Measurements from ENCODE around the gene SLC6A18. TPM values are rescaled to one million over a fixed set of nuclear protein-coding genes. Genes with fewer than 3 reads are reported as not detected.

Gene SLC6A18
- total RNA-seq, 1 donor from 2014 or later, result not detected

GRCh38 chr5:1202798-1203185 is 22.4 kb upstream of the SLC6A18 start:
- Histone ChIP-seq H3K27ac (no peak overlapping the region), H3K4me3 (no peak overlapping the region), H3K9me3 (no peaks in the 10 kb centered on the region), H3K4me1 (no peaks in the 10 kb centered on the region), H3K36me3 (no peaks in the 10 kb centered on the region), H3K27me3 (no peaks in the 10 kb centered on the region)
- intact Hi-C loops (cut with DNase I), result no loop called here
- DNase-seq (ENCODE audit: low spot score in 2 of 2), result no peak
- TF ChIP-seq CTCF (IDR thresholded peaks at IDR 0.05), result no peak

- no peaks in the 10 kb centered on the region for H3K27me3 ChIP-seq
- H3K27ac ChIP-seq, result no peak overlapping the region
- H3K9me3 ChIP-seq, result no peaks in the 10 kb centered on the region
- DNase-seq (ENCODE audit: low spot score in 2 of 2), result no peak
- no peaks in the 10 kb centered on the region for H3K36me3 ChIP-seq
- no peaks in the 10 kb centered on the region for H3K4me1 ChIP-seq
- no peak for TF ChIP-seq CTCF (IDR thresholded peaks at IDR 0.05)
- intact Hi-C loops (cut with DNase I), result no loop called here
- H3K4me3 ChIP-seq, result no peak overlapping the region
These were observed 21.7 kb upstream of the SLC6A18 start for GRCh38 chr5:1203311-1203967.

- no peak for TF ChIP-seq CTCF (IDR thresholded peaks at IDR 0.05)
- no peaks in the 10 kb centered on the region for H3K9me3 ChIP-seq
- no peaks in the 10 kb centered on the region for H3K36me3 ChIP-seq
- H3K27ac ChIP-seq, result no peak overlapping the region
- H3K27me3 ChIP-seq, result no peaks in the 10 kb centered on the region
- intact Hi-C loops (cut with DNase I), result no loop called here
- H3K4me3 ChIP-seq, result no peak overlapping the region
- H3K4me1 ChIP-seq, result no peaks in the 10 kb centered on the region
- DNase-seq (ENCODE audit: low spot score in 2 of 2), result no peak
These were observed 21.1 kb upstream of the SLC6A18 start for GRCh38 chr5:1203968-1204692.

GRCh38 chr5:1204693-1205242 is 20.4 kb upstream of the SLC6A18 start:
- DNase-seq (ENCODE audit: low spot score in 2 of 2), result no peak
- no peak overlapping the region for H3K27ac ChIP-seq
- H3K9me3 ChIP-seq, result no peaks in the 10 kb centered on the region
- H3K4me3 ChIP-seq, result no peak overlapping the region
- TF ChIP-seq CTCF (IDR thresholded peaks at IDR 0.05), result no peak
- no peaks in the 10 kb centered on the region for H3K27me3 ChIP-seq
- H3K4me1 ChIP-seq, result no peaks in the 10 kb centered on the region
- intact Hi-C loops (cut with DNase I), result no loop called here
- H3K36me3 ChIP-seq, result no peaks in the 10 kb centered on the region

GRCh38 chr5:1205255-1206180 is 19.7 kb upstream of the SLC6A18 start:
- no peaks in the 10 kb centered on the region for H3K4me1 ChIP-seq
- DNase-seq (ENCODE audit: low spot score in 2 of 2), result no peak
- H3K27ac ChIP-seq, result no peak overlapping the region
- intact Hi-C loops (cut with DNase I), result no loop called here
- TF ChIP-seq CTCF (IDR thresholded peaks at IDR 0.05), result no peak
- no peaks in the 10 kb centered on the region for H3K27me3 ChIP-seq
- H3K4me3 ChIP-seq, result no peak overlapping the region
- no peaks in the 10 kb centered on the region for H3K9me3 ChIP-seq
- H3K36me3 ChIP-seq, result no peaks in the 10 kb centered on the region
